Psoas muscle (tissue), 8 donors: ENCODE results near the gene TET2. TPM values are rescaled to one million over a fixed set of nuclear protein-coding genes. Genes with fewer than 3 reads are reported as not detected.

Source experiments
- ATAC-seq, 4 donors: fragments of 200-7000 bp; cut with Tn5 transposase; one replicate each; pipeline ENCODE4 v1.9.1; 2020; ENCODE audit warnings: moderate library complexity in 3 of 4, mild to moderate bottlenecking in 2 of 4
- DNase-seq, 2 donors: peaks; one replicate each; pipeline ENCODE4 v3.0.0-alpha.2; 2020
- H3K27ac ChIP-seq: fragments of 200-600 bp; one replicate; pipeline ENCODE4 v1.8.0; 2022
- H3K27me3 ChIP-seq, 3 donors: fragments of 200-600 bp in 1 of 3; one replicate each; pipeline versions ENCODE4 v1.6.1 to v1.8.0; 2013 to 2022; ENCODE audit warnings: low read length in 2 of 3, mild to moderate bottlenecking in 2 of 3, moderate library complexity in 1 of 3; ENCODE audit not compliant: insufficient read depth in 3 of 3
- H3K36me3 ChIP-seq, 2 donors: fragments of 200-600 bp in 1 of 2; one replicate each; pipeline versions ENCODE4 v1.6.1 to v1.8.0; 2013 to 2022; ENCODE audit warnings: low read depth in 1 of 2, mild to moderate bottlenecking in 1 of 2, moderate library complexity in 1 of 2; ENCODE audit not compliant: insufficient read depth in 1 of 2
- H3K4me1 ChIP-seq: fragments of 200-600 bp; one replicate; pipeline ENCODE4 v1.8.0; 2022
- H3K4me3 ChIP-seq: fragments of 200-600 bp; one replicate; pipeline ENCODE4 v1.8.0; 2022; ENCODE audit warnings: mild to moderate bottlenecking
- H3K9me3 ChIP-seq: fragments of 200-600 bp; one replicate; pipeline ENCODE4 v1.8.0; 2022
- CTCF ChIP-seq: fragments of 200-600 bp; IDR thresholded peaks from one replicate; pipeline ENCODE4 v1.8.0; 2022; ENCODE audit warnings: antibody characterized with exemption
- WGBS, 3 donors: extraction: QIAGEN DNeasy Blood & Tissue Kit; methylation state at CpG; one replicate each; pipeline versions ENCODE4 v1.1.6 to v1.1.7; 2013; 5-methylcytosine and 5-hydroxymethylcytosine counted together
- intact Hi-C, 2 donors: fragments of 100-400 bp; cut with DNase I; formaldehyde crosslinking; loops; one replicate each; pipeline versions ENCODE4 v1.11.0 to v1.14.2; 2022
- polyA plus RNA-seq, 3 donors: library from polyadenylated mRNA; stranded (reverse); fragments of 200-250 nt; gene quantifications; one replicate each; pipeline ENCODE4 v1.2.3, GENCODE V29; 2013
- total RNA-seq, 4 donors: library from RNA; stranded (reverse); fragmentation: NEBNext Ultra II Directional in 2 of 4; extraction: Animal tissue kit (Norgen Biotek cat#: 25700) in 2 of 4; gene quantifications; one replicate each; pipeline versions ENCODE4 v1.2.1 to v1.2.4, GENCODE V29; 2021 to 2023
- donor health status: healthy with polysubstance abuse.
- donor health status: DM: no; HTN: no; CAD: no; lungs with moderate emphysema.
- donor health status: Bipolar disorder and iron deficiency.
- donor health status: healthy.
- donor health status: DM: yes; HTN: yes; CAD: no.
- donor health status: DM: no; HTN: no; CAD: no.
- donor health status: DM: no; HTN: no; CAD: no.
- donor health status: DM: yes; HTN: yes; CAD: no.

The TET2 gene
- total and polyA plus RNA-seq, 7 donors: 1.4 to 24.0 (median 12.4) TPM

GRCh38 chr4:105225500-105225899 lies 78.8 kb downstream of the TET2 start:
- 94 to 100% (median 95%) methylated on average over 1 of the region's 1 CpG for WGBS, 3 donors
- no peaks in the 10 kb centered on the region for H3K36me3 ChIP-seq
- H3K4me1 ChIP-seq: peaks cover 15% of the 10 kb centered on the region
- no peak for DNase-seq
- ATAC-seq: no peak
- intact Hi-C loops: no loop called here
- no peak overlapping the region for H3K4me3 ChIP-seq
- no peak overlapping the region for H3K27ac ChIP-seq
- no peaks in the 10 kb centered on the region for H3K9me3 ChIP-seq
- TF ChIP-seq CTCF: no peak
- H3K27me3 ChIP-seq: no peaks in the 10 kb centered on the region

- Histone ChIP-seq H3K4me3 (no peak overlapping the region), H3K36me3 (no peaks in the 10 kb centered on the region), H3K4me1 (peaks cover 15% of the 10 kb centered on the region), H3K27ac (no peak overlapping the region), H3K27me3 (no peaks in the 10 kb centered on the region), H3K9me3 (no peaks in the 10 kb centered on the region)
- 92 to 94% (median 93%) methylated on average over 1 of the region's 1 CpG for WGBS, 3 donors
- no peak for TF ChIP-seq CTCF
- ATAC-seq: no peak
- DNase-seq: no peak
- intact Hi-C loops: no loop called here
These were observed 80.4 kb downstream of the TET2 start for GRCh38 chr4:105227054-105227453.

GRCh38 chr4:105230287-105230686 lies 83.6 kb downstream of the TET2 start:
- H3K9me3 ChIP-seq: no peaks in the 10 kb centered on the region
- no peak overlapping the region for H3K27ac ChIP-seq
- H3K4me3 ChIP-seq: no peak overlapping the region
- H3K36me3 ChIP-seq: peaks cover 2 to 15% of the 10 kb centered on the region in 2 donors
- WGBS, 3 donors: 96 to 100% (median 97%) methylated on average over 1 of the region's 1 CpG
- ATAC-seq (no peak), DNase-seq (no peak)
- TF ChIP-seq CTCF: no peak
- intact Hi-C loops: no loop called here
- no peaks in the 10 kb centered on the region for H3K27me3 ChIP-seq
- H3K4me1 ChIP-seq: no peaks in the 10 kb centered on the region

- intact Hi-C loops: no loop called here
- ATAC-seq: no peak
- Histone ChIP-seq H3K27ac (no peak overlapping the region), H3K27me3 (no peaks in the 10 kb centered on the region), H3K4me1 (no peaks in the 10 kb centered on the region), H3K9me3 (no peaks in the 10 kb centered on the region), H3K36me3 (peaks cover 4 to 36% of the 10 kb centered on the region in 2 donors), H3K4me3 (no peak overlapping the region)
- WGBS, 3 donors: 93 to 96% (median 95%) methylated on average over 4 of the region's 4 CpGs
- no peak for TF ChIP-seq CTCF
- DNase-seq: no peak
These were observed 85.7 kb downstream of the TET2 start for GRCh38 chr4:105232374-105232773.

GRCh38 chr4:105234582-105234981 lies 87.9 kb downstream of the TET2 start:
- Histone ChIP-seq H3K36me3 (peaks cover 4 to 47% of the 10 kb centered on the region in 2 donors), H3K27me3 (no peaks in the 10 kb centered on the region), H3K4me3 (no peak overlapping the region), H3K27ac (no peak overlapping the region), H3K9me3 (no peaks in the 10 kb centered on the region), H3K4me1 (no peaks in the 10 kb centered on the region)
- ATAC-seq (no peak), DNase-seq (no peak)
- 71 to 85% (median 85%) methylated on average over 4 of the region's 4 CpGs for WGBS, 3 donors
- TF ChIP-seq CTCF: no peak
- intact Hi-C loops: no loop called here
